Mucosa of descending colon (tissue), 3 donors: ENCODE results near the gene COL11A2. TPM values are rescaled to one million over a fixed set of nuclear protein-coding genes. Genes with fewer than 3 reads are reported as not detected.
A peak's percentile ranks its signal among the peaks of the same experiment; 100 is the strongest.

Experiments
- ATAC-seq: fragments of 200-7000 bp; cut with Tn5 transposase; one replicate; pipeline ENCODE4 v1.9.1; 2020; ENCODE audit warnings: mild to moderate bottlenecking, moderate library complexity
- DNase-seq, 3 donors: peaks; one replicate each; pipeline ENCODE4 v3.0.0-alpha.2; 2020
- H3K36me3 ChIP-seq: fragments of 200-600 bp; one replicate; pipeline ENCODE4 v1.8.0; 2021; ENCODE audit warnings: low read depth, mild to moderate bottlenecking
- H3K4me1 ChIP-seq: fragments of 200-600 bp; one replicate; pipeline ENCODE4 v1.8.0; 2021; ENCODE audit warnings: low read depth, mild to moderate bottlenecking
- H3K4me3 ChIP-seq: fragments of 200-600 bp; one replicate; pipeline ENCODE4 v1.8.0; 2021; ENCODE audit warnings: mild to moderate bottlenecking
- H3K9me3 ChIP-seq: fragments of 200-600 bp; one replicate; pipeline ENCODE4 v1.8.0; 2021; ENCODE audit warnings: mild to moderate bottlenecking
- intact Hi-C, 2 donors: fragments of 100-400 bp; cut with DNase I in 1 of 2; cut with micrococcal nuclease in 1 of 2; formaldehyde crosslinking; loops; one replicate each; pipeline versions ENCODE4 v1.11.0 to v1.11.1; 2022; cut with DNase I, micrococcal nuclease
- total RNA-seq, 3 donors: library from RNA; stranded (reverse); fragmentation: NEBNext Ultra II Directional in 2 of 3; extraction: Animal tissue kit (Norgen Biotek cat#: 25700) in 2 of 3; gene quantifications; one replicate each; pipeline versions ENCODE4 v1.2.1 to v1.2.4, GENCODE V29; 2021 to 2023
- TF ChIP-seq, protein P1 (sequence below): fragments of 200-600 bp; IDR thresholded peaks from one replicate; pipeline ENCODE4 v1.8.0; 2022; ENCODE audit warnings: antibody characterized with exemption, mild to moderate bottlenecking
- donor health status: DM: no; HTN: no; CAD: no; lungs with moderate emphysema.
- donor health status: DM: no; HTN: no; CAD: no.
- donor health status: DM: no; HTN: yes; CAD: no.

COL11A2 gene
- total RNA-seq, 3 donors from 2014 or later: 0.27 to 1.1 (median 0.52) TPM

DNA sequence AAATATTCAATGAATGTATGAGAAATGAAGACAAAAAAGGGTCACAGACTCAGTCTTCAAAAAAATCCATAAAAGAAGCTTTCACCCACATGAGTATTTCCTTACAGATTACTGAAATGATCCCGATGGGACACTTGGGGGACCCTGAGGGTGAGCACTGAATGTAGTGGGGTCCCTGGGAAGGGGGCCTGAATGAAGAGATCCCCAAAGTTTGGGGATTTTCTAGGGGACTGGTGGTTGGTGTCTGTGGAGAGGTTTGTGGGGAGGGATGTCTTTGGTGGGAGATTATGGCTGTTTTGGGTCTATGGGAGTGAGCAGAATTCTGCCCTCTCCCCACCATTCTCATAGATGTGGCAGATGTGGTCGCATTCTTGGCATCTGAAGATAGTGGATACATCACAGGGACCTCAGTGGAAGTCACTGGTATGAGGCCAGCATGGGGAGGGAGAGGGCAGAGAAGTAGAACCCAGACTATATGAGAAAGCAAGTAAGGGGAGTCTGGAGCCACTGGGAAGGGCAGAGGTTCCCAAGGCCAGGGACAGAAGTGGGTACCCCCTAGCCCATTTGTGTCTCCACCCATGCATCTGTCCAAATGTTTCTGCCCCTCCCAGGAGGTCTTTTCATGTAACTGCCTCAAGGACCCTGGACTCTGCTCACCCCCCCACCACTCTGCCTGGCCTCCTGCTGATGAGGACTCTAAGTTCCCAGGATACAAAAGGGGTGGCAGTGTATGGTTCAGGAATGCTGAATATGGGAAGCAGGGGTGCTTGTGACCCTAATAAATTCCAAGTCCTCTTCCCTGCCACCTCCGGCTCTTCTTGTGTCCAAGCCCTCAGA is 14.0 kb upstream of the COL11A2 start:
- DNase-seq (no peak), ATAC-seq (no peak)
- H3K4me1 ChIP-seq: peaks cover 33% of the 10 kb centered on the region
- H3K36me3 ChIP-seq: no peaks in the 10 kb centered on the region
- TF ChIP-seq, protein P1, sequence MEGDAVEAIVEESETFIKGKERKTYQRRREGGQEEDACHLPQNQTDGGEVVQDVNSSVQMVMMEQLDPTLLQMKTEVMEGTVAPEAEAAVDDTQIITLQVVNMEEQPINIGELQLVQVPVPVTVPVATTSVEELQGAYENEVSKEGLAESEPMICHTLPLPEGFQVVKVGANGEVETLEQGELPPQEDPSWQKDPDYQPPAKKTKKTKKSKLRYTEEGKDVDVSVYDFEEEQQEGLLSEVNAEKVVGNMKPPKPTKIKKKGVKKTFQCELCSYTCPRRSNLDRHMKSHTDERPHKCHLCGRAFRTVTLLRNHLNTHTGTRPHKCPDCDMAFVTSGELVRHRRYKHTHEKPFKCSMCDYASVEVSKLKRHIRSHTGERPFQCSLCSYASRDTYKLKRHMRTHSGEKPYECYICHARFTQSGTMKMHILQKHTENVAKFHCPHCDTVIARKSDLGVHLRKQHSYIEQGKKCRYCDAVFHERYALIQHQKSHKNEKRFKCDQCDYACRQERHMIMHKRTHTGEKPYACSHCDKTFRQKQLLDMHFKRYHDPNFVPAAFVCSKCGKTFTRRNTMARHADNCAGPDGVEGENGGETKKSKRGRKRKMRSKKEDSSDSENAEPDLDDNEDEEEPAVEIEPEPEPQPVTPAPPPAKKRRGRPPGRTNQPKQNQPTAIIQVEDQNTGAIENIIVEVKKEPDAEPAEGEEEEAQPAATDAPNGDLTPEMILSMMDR: no peak
- no peak overlapping the region for H3K4me3 ChIP-seq
- H3K9me3 ChIP-seq: no peaks in the 10 kb centered on the region
- intact Hi-C loops: no loop called here

DNA sequence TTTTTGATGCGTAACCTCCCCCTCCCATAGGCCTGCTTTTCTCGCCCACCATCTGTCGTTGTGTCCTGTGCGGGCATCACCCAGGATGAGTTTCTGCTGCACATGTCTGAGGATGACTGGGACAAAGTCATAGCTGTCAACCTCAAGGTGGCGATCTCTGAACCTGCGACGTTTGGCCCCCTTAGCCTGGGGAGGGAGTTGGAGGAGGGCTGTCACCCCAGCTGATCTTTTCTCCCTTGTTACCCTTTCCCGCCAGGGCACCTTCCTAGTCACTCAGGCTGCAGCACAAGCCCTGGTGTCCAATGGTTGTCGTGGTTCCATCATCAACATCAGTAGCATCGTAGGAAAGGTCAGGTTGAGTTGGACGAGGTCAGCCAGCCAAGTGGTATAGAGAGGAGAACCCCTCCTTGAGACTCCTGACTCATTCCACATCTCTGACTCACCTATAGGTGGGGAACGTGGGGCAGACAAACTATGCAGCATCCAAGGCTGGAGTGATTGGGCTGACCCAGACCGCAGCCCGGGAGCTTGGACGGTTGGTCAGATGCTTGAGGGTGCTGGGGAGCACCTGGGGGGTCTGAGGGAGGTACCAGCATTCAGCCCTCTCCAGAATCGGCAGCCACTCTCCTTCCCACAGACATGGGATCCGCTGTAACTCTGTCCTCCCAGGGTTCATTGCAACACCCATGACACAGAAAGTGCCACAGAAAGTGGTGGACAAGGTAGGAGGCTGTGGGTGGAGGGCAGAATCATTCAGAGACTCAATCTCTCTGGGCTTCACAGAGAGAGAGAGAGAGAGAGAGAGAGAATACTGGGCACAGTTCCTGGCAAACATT is 13.1 kb upstream of the COL11A2 start:
- Histone ChIP-seq H3K36me3 (no peaks in the 10 kb centered on the region), H3K4me1 (peaks cover 33% of the 10 kb centered on the region), H3K4me3 (no peak overlapping the region), H3K9me3 (no peaks in the 10 kb centered on the region)
- intact Hi-C loops: no loop called here
- TF ChIP-seq, protein P1: no peak
- DNase-seq: no peak
- ATAC-seq: no peak

DNA sequence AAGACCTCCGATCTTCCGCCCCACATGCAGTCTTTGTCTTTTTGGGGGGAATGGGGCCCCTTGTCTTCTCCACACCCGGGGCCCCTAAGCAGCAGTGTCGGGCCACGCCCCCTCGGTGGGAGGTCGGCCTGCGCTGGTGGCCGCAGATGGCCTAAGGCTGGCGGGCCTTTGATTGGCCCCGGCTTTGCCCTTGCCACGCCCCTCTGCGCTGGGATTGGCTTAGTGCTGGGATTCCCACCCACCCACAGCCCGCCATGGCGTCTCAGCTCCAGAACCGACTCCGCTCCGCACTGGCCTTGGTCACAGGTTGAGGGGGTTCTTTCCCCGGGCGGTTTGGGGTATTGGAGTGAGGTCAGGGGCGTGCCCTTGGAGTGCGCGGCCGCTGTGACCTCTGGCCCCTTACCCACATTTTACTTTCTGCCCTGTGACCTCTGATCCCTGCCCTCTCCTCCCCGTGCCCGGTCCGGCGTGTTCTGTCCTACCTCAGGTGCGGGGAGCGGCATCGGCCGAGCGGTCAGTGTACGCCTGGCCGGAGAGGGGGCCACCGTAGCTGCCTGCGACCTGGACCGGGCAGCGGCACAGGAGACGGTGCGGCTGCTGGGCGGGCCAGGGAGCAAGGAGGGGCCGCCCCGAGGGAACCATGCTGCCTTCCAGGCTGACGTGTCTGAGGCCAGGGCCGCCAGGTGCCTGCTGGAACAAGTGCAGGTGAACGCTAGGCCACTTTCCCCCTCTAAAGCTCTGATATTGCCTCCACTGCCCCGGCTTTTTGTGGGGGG is 12.3 kb upstream of the COL11A2 start, which contains the start of gene HSD17B8:
Gene HSD17B8 (plus strand): TSS at position 241 of the 776 bp plus-strand sequence. CDS start 14 bp downstream, at position 255.
- ATAC-seq: peak; percentile 74
- Histone ChIP-seq H3K36me3 (no peaks in the 10 kb centered on the region), H3K4me3 (peak within 1 kb of the TSS; percentile 57), H3K9me3 (no peaks in the 10 kb centered on the region), H3K4me1 (peaks cover 33% of the 10 kb centered on the region)
- TF ChIP-seq, protein P1: no peak
- DNase-seq: peak; percentile 97 to 98 (median 97)
- intact Hi-C loops: no loop called here

DNA sequence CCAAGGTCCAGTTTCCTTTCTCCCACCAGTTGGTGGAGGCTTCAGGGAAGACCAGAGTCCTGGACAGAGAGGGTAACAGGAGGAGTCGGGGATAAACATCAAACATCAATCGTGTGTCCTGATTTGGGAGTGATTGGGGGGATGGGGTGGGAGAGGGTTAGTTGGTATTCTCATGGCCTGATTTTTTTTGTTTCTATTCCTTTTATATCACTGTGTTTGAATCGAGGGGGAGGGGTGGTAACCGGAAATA is 11.8 kb upstream of the COL11A2 start:
- TF ChIP-seq, protein P1: no peak
- Histone ChIP-seq H3K4me1 (peaks cover 36% of the 10 kb centered on the region), H3K4me3 (peak overlapping the region; percentile 57), H3K36me3 (no peaks in the 10 kb centered on the region), H3K9me3 (no peaks in the 10 kb centered on the region)
- DNase-seq (no peak), ATAC-seq (no peak)
- intact Hi-C loops: no loop called here

DNA sequence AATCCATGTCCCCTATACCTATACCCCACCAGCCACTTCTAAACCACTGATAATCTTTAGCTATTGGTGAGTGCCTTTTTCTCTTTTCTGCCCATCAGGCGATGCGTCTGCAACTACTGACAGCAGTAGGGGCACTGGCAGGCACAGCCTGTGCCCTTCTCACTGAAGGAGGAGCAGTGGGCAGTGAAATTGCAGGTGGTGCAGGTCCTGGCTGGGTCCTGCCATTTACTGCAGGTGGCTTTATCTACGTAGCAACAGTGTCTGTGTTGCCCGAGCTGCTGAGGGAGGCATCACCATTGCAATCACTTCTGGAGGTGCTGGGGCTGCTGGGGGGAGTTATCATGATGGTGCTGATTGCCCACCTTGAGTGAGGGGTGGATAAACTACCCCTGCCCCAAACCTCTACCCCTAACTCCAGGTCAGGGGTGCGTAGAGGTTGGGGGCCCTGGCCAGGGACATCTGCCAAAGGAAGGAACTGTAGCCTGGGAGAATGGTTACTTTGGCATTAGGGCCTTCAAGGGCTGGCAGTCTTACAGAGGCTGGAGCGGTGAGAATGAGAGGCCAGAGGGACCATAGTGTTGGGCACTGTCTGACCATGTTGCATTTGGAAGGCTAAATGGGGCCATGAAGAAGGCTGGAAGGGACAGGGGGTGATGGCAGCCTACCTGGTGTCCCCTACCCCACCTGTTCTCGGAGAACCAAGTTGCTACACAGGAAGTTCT is 11.3 kb upstream of the COL11A2 start:
- Histone ChIP-seq H3K36me3 (no peaks in the 10 kb centered on the region), H3K4me3 (no peak overlapping the region), H3K4me1 (peaks cover 37% of the 10 kb centered on the region), H3K9me3 (no peaks in the 10 kb centered on the region)
- intact Hi-C loops: no loop called here
- TF ChIP-seq, protein P1: no peak
- no peak for DNase-seq
- no peak for ATAC-seq
